ENCODE measurements around the gene LIX1L. TPM values are rescaled to one million over a fixed set of nuclear protein-coding genes. Genes with fewer than 3 reads are reported as not detected.

The LIX1L gene
- total and polyA plus RNA-seq, 2 of the 13 experiments (the other 11 are each of a cell fraction or from before 2014, with no cell fraction given), result 8.1 to 24.9 TPM

- no peak for TF ChIP-seq MXD4 (CRISPR knock-in tag; IDR thresholded peaks at IDR 0.05)
- TF ChIP-seq ZNF350 (CRISPR knock-in tag; IDR thresholded peaks at IDR 0.05; ENCODE audit: borderline replicate concordance, low read depth), result no peak
- TF ChIP-seq ZNF703 (CRISPR knock-in tag; IDR thresholded peaks at IDR 0.05; ENCODE audit: borderline replicate concordance), result no peak
- no peak for TF ChIP-seq REL (CRISPR knock-in tag; conservative IDR thresholded peaks at IDR 0.05)
- no peak for TF ChIP-seq DMTF1 (CRISPR knock-in tag; IDR thresholded peaks at IDR 0.05)
- TF ChIP-seq PAF1 (CRISPR knock-in tag; IDR thresholded peaks at IDR 0.05), result peak; percentile 68; the same call in 1 of the 2 replicates
- peak; percentile 97 for TF ChIP-seq RXRB (CRISPR knock-in tag; IDR thresholded peaks at IDR 0.05; ENCODE audit: borderline replicate concordance)
- no peak for TF ChIP-seq HMG20B (CRISPR knock-in tag; conservative IDR thresholded peaks at IDR 0.05)
- no peak for TF ChIP-seq RNF2 (conservative IDR thresholded peaks at IDR 0.05; ENCODE audit: low read depth)
- TF ChIP-seq ESRRA (CRISPR knock-in tag; IDR thresholded peaks at IDR 0.05; ENCODE audit: low read depth), result no peak
- peak; percentile 69 for TF ChIP-seq SP5 (CRISPR knock-in tag; IDR thresholded peaks at IDR 0.05; ENCODE audit: borderline replicate concordance, low read depth)
- TF ChIP-seq SETDB1 (CRISPR knock-in tag; IDR thresholded peaks at IDR 0.05; ENCODE audit: borderline replicate concordance), result no peak
- no peak for TF ChIP-seq ZSCAN20 (CRISPR knock-in tag; IDR thresholded peaks at IDR 0.05; ENCODE audit: borderline replicate concordance)
- TF ChIP-seq ZNF101 (CRISPR knock-in tag; IDR thresholded peaks at IDR 0.05; ENCODE audit: borderline replicate concordance, low read depth), result no peak
- TF ChIP-seq POLR2G (IDR thresholded peaks at IDR 0.05; ENCODE audit: low read depth, low read length), result no peak
- no peak for TF ChIP-seq THAP7 (CRISPR knock-in tag; IDR thresholded peaks at IDR 0.05)
- no peak for TF ChIP-seq TGIF2 (CRISPR knock-in tag; IDR thresholded peaks at IDR 0.05)
- TF ChIP-seq SSRP1 (CRISPR knock-in tag; IDR thresholded peaks at IDR 0.05), result no peak
- TF ChIP-seq KIAA2018 (CRISPR knock-in tag; IDR thresholded peaks at IDR 0.05; ENCODE audit: borderline replicate concordance), result no peak
- TF ChIP-seq SNAPC2 (CRISPR knock-in tag; IDR thresholded peaks at IDR 0.05), result no peak
Measured at GRCh38 chr1:145990249-145990855, 32.5 kb upstream of the LIX1L start (continued).

Measured in HepG2 (cell line).